GM18873 (cell line): ENCODE measurements around the gene RNF144B.
"Not testable (repeated sequence)": the region's sequence is repeated elsewhere in the genome, so short reads cannot be mapped to it uniquely, and the experiment has no call there.

Experiments used
- ATAC-seq: cut with Tn5 transposase; IDR thresholded peaks from one replicate; pipeline ENCODE4 v1.9.1; 2021; ENCODE audit warnings: mild to moderate bottlenecking, moderate library complexity, moderate number of reproducible peaks; ENCODE audit not compliant: unreplicated experiment, low FRiP score

The RNF144B gene

DNA sequence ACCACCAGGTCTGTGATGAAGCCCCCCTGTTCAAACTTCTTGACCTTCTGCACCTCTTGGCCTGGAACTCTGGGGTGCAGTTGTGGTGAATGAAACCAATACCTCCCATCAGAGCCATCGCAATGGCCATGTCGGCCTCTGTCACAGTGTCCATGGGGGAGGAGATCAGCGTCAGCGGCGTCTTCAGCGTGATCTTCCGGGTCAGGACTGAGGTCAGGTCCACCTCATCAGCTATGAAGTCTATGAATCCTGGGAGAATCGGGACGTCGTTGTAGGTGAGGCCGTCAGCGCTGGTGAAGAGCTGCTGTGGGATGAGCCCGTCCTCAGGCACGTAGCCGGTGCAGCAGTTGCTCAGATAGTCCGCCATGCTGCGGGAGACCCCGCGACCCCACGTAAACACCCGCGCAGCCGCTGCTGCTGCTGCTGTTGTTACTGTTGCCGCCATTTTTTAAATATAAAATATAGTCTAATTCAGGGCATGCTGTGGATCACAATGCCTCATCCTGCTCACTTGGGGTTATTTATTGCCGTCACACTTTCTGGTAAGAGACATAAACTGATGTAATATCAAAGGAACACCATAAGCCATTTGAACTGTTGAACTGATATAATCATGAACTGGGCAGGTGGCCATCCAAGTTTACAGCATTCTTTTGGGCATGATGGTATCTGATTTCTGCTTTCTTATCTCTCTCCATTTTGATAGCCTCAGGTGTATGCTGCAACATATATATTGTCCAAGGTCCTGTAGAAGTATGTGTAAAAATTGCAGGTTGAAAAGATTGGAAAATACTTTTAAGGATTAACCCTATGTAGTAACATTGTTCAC lies 18.7 kb upstream of the RNF144B start:
- ATAC-seq: no peak

DNA sequence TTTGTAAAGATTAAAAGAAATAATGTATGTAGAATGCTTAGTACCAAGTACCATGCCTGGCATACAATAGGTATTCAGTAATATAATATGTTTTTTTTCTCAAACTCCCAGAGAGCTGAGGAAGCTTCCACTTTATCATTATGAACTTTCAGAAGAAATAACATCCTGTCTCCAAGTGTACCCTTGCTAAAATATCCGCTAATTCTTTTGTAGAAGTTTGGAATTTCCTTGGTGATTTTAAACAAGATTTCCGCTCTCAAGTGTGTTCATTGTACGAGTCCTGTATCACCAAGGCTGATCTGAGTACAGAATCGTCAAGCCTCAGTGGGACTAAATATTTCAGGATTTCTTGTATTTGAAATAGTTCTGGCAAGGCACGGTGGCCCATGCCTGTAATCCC lies 16.1 kb upstream of the RNF144B start:
- ATAC-seq: no peak

DNA sequence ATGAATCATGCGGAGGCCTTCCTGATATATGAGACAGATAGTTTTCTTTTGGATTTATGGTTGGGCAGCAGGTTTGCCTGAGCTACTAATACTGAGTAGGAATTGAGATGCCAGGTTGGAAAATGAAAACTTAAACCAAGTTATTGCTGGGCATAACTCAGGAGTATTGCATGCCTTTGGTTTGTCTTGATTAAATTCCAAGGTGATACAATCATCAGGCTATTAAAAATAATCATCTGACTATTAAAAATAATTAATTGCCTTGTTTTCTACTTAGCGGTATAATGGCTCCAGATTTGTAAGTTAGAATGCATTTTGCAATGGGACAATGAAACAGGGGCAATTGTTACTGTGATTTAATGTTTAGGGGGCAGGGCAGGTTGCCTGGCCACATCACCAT lies 15.5 kb upstream of the RNF144B start:
- ATAC-seq: no peak

DNA sequence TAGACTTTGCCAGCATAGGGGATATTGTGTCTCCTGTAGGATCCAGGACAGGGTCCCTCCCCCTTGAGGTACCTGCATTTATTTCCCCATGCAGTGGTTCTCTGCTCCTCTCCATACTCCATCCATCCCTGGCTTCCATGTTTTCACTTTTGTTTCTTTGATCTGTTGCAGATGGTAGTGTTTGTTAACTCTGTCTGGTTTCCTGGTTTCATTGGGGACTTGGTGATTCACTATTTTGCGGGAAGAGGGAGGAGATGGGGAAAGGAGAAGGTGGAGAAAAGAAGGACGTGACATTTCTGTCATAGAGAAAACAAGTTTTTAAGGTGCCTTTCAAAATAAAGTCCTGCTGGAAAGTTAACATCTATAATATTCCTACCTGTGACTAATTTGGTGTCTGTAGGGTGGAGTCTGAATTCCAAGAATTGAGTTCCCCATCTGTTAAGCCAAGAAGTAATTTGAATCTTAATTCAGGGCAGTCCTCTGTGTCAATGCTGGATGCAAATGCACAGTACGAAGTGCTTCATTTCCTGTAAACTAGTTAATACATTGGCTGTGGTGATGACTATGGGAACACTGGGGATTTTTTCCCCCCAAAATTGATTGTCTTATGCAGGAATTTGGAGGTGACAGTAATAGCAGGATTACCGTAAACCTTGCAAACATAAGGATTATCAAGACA lies 6.9 kb upstream of the RNF144B start:
- no peak for ATAC-seq

DNA sequence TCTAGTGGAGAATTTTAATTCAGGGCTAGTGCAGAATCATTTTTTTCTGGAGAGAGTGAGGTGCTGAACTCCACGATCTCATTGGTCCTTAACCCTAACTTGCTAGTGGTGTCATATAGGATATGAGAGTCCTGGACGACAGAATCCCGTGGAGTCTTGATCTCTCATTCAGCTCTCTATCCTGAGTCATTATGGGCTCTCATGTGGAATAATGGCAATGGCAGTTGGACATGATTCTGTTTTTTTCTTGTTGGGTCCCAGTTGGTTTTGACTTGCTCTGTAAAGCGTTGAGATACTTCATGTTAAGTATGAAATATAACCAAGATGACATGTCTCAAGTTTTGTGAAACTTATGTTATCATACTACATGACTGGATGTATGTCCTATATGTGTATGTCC lies 6.3 kb upstream of the RNF144B start:
- no peak for ATAC-seq

DNA sequence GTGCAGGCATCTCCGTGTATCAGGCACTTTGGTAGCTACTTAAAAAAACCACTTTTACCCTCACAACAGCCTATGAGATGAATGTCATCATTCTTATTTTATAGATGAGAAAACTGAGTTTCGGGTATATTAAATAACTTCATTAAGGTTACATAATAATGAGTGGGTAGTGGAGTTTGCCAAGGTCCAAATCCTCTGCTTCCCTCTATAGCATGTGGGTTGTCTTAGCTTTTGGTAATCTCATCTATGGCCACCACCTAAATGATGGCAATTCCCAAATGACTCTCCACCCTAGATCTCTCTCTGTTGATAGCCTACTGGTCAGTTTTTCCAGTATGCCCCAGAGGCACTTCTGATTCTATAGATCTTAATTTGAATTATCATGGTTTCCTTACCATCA lies 3.7 kb upstream of the RNF144B start:
- no peak for ATAC-seq

DNA sequence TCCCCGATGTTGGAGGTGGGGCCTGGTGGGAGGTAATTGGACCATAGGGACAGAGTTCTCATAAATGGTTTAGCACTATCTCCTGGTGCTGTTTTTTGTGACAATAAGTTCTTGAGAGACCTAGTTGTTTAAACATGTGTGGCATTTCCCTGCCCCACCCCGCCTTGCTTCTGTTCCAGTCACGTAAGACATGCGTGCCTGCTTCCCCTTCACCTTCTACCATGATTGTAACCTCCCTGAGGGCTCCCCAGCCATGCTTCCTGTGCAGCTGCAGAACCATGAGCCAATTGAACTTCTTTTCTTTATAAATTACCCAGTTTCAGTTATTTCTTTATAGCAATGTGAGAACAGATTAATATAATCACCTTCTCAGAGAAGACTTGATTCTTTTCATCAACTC lies 2.5 kb upstream of the RNF144B start:
- no peak for ATAC-seq

DNA sequence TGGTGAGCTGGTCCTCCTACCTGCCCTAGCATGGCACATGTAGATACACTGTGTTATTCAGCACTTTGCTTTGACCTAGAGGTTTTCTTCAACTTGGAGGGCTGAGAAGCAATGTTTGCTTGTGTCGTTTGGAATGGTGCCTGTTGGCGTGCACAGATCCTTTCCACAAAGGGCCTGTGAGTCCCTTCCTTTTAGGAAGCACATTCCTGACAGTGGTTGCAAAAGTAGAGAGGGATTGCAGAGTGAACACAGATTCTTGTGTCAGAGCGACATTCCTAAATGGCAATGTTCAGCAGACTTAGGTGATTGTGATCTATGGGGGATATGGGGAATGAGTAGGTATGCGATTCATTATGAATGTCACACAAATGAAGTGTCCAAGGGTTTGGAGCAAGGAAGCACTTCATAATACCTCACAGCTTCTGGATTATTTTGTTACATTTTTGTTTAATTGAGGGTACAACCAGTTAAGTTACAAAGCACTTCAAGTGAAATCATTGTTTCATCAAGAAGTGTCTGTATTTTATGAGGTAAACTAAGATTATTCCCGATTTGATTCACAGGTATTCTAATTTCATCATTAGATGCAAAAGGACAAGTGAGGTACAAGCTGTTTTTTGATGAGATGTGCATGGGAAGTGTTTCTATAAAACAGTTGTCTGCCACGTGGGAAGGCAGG lies 713 bp upstream of the RNF144B start:
- no peak for ATAC-seq

DNA sequence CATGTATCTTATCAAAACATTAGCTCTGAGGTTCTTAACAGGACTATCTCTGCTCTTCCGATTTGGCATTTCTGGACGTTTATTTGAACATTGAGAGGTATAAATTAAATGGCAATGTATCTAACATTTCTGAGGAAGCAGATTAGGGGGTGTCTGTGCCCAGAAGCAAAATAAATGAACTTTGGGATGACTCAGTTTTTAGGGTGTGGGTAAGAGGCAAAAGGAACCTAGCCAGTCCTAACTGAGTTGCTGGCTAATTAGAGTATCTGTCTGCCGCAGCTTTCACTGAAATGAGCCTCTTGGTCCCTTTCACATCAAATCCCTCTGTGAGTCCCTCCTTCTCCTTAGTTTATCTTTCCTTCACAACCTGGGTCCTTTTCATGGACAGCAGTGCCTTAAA lies 1.1 kb downstream of the RNF144B start:
- no peak for ATAC-seq

DNA sequence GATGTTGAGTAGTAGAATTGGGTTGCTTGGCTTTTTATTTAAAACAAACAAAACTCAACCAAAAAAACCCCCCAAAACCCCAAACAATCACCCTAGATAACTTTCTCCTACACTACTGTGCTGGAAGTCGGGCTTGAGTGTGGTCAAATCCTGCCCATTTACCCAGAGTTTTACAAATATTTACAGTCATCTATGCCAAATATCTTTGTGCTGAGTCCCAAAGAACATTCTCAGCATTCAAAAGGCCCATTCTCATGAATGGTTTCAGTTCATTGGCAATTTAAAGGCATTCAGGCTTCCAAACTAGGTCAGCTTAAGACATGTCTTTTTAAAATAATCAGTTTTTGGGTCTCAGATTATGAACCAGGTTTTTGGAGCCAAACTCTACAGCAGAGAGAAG lies 1.8 kb downstream of the RNF144B start:
- ATAC-seq: no peak

DNA sequence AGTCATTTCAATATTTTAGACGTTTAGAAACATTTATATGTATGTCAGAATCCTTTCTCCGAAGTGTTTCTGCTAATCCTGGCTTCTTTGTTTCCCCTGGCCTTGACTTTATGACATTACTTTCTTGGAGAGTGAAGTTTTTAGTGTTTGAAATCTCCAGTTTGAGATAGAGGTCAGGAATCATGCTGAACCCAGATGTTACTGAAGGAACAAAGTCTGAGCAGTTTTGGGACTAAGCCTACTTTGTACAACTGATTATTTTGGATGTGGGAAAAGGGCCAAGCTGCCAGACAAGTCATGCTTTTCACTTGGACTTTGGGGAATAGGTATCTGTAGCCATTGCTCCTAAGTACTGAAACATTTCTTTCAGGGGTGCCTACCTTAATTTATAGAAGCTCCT lies 2.3 kb downstream of the RNF144B start:
- ATAC-seq: no peak

DNA sequence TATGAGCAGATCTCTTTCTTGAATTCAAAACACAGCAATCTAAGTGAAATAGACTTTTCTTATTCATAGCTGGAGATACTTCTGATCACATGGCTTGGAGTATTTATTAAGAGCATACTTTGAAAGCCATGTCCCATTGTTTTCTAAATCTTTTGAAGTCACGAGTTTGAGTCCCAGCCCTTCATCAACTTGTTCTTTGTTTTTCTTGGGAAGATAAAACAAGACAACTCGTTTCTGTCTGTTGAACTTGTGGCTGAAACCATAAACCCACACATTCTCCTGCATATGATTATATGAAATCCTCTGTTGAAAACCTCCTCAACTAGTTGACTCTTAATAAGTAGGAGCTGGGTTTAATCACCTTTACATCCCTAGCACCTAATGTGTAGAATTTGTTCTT lies 3.3 kb downstream of the RNF144B start:
- ATAC-seq: no peak

DNA sequence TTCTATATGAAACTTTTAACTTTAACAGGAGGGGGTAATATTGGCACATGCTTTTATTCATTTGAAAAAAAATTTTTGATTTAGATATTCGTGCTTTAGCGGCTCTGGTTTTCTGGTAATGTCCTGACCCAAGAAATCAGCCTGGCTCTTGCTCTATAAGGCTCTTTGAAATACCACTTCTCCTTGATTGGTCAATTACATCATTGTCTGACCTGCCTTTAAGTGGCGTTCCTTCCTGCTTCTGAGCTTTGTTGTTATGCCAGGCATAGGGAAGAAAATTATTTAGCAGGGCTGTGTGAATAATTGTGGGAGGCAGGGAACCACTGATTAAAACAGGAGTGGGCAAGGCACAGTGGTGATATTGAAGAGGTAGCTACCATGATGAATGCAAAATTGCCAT lies 3.9 kb downstream of the RNF144B start:
- no peak for ATAC-seq

DNA sequence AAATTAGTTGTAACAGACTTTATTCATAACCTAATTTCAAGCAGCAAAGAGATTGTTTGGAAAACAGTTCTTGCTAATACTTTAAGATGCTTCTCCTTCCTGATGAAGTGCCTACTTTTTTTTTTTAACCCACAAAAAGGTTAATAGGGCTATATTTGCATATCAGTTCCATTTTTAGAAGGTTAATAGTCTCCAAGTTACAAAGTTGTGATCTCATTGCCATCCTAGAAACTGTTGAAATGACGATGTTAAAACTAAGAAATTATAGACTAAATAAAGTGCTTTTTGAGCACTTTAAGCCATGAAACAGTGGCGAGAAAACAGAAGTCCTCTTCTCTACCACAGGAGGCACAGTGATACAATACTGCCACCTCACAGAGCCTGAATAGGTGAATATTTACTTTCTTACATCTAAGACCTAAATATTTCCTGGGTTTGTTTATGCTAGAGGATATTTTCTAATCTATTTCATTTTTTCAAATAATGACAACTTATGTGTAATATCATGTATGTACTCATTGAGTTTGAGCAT lies 5.3 kb downstream of the RNF144B start:
- no peak for ATAC-seq

DNA sequence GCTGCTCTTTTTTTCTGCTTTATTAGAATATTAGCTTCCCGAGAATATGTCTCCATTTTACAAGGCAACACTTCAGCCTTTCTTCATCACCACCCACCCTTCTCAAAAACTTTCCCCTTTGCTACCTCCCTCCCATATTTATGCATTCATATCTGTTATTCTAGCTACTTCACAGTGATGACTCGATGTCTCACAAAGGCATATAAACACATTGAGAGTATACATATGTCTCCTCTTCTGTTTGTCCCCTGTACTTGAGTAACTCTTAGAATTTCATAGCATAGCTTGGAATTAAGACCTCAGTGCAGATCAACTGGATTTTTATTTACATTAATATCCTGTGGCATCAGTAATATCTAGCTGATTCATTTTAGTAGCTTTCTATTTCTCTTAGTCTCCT lies 6.5 kb downstream of the RNF144B start:
- ATAC-seq: no peak

DNA sequence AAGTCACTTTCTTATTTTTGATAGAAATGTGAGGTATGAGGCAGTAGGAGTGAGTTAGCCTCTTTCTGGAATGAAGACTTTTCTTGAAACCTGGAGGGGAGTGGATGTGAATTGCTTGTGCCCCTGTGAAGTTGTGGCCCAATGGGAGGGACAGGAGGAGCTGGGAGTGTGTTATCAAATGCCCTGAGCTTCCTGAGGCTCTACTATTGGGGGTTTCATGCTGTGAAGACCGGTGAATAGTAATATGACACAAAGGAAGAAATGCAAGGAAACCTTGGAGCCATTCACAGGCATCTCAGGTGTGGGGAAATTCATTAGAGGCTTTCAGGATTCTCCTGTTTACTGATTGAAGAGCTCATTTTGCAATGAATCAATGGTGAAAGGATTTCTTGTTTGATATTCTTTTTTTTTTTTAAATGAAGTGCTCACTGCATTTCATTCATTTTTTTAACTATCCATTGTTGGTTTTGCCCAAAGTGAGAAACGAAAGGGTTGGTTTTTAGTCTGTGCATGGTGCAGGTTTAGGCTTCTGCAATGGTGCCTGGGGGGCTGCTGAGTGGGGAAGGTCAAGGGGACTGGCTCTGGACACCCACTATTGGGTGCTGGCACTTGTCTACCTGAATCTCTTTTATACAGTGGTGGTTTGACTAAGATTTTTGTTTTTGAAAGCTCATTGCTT lies 8.2 kb downstream of the RNF144B start:
- ATAC-seq: no peak

DNA sequence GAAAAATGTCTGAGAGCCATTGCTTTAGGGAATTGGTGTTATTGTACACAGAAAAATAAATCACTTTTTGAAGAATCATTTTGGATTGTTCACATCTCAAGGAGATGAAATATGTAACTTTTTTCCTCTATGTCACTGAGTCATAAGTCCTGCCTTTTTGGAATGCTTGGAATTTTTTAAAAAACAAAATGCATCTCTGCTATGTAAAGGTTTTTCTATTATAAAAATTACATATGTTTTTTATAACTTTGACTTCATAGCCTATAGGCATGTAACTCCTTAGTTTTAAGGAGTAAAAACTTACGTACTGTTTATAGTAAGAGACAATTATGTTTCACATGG lies 8.7 kb downstream of the RNF144B start:
- no peak for ATAC-seq

DNA sequence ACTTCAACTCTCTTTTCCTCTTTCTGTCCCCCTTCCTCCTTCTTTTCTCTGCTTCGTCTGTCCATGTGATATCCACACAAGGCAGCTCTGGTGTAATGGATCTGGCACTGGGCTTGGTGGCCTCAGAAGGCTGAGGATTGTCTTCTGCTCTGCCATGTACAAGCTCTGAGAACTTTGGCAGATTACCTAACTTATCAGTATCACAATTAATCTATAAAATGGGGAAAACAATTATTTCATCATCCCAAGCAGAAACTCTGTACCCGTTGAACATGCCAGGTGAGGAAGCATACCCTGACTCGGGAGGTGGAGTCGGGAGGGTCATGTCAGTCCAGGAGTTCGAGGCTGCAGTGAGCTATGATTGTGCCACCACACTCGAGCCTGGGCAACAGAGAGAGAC lies 10.6 kb downstream of the RNF144B start:
- no peak for ATAC-seq

DNA sequence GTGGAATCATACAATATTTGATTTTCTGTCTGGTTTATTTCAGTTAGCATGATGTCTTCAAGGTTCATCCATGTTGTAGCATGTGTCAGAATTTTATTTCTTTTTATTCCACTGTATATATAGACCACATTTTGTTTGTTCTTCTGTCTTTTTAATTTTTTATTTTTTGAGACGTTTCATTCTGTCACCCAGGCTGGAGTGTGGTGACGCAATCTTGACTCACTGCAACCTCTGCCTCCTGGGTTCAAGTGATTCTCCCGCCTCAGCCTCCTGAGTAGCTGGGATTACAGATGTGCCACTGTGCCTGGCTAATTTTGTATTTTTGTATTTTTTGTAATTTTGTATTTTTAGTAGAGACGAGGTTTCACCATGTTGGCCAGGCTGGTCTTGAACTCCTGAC lies 11.1 kb downstream of the RNF144B start:
- not testable (repeated sequence) for ATAC-seq

DNA sequence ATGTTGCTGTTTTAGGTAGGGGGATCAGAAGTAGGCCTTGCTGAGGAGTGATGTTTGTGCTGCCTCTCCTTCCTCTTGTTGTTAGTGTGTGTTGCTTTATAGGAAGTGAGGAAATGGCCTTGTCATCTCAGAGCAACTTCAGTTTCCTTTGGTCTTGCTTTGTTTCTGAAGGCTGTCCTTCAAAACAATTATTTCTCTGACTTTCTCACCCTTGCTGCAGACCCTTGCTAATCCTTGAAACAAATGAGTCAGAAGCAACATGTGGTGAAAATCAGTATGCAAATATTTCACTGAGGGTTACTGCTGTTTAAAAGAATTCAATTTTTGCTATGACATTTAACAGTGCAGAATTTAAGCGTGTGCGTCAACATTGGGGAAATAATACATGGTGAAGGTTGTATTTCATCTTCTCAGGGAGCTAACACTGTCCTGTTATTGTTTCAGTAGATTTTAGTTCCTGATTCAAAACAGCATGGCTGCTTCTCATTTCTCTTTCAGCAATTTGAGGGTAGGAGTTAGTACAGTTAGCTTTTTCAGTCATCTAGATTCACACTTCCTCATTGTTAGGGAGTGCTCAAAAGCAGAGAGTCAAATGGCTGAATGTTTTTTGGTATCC lies 13.8 kb downstream of the RNF144B start:
- ATAC-seq: peak; percentile 94
